Adrenal gland (tissue), 12 donors: ENCODE results near the gene SH2D5. TPM values are rescaled to one million over a fixed set of nuclear protein-coding genes. Genes with fewer than 3 reads are reported as not detected.
A peak's percentile ranks its signal among the peaks of the same experiment; 100 is the strongest.

Experiments used
- DNase-seq, 7 donors: peaks; one replicate each; pipeline ENCODE4 v3.0.0-alpha.2; 2019 to 2020
- H3K27ac ChIP-seq, 5 donors: fragments of 200-600 bp; sonication (generic) in 4 of 5; 1 replicate in 3 of 5; 2 replicates in 2 of 5; pipeline versions ENCODE4 v1.5.1 to v1.8.0; 2016 to 2020; ENCODE audit warnings: mild to moderate bottlenecking in 1 of 5
- H3K27me3 ChIP-seq: fragments of 200-600 bp; 2 replicates; pipeline ENCODE4 v1.8.0; 2021
- H3K36me3 ChIP-seq, 2 donors: fragments of 200-600 bp; replicated peaks in 1 of 2; 1 replicate in 1 of 2; 2 replicates in 1 of 2; pipeline versions ENCODE4 v1.5.1 to v1.8.0; 2018 to 2022
- H3K4me1 ChIP-seq, 2 donors: fragments of 200-600 bp; replicated peaks in 1 of 2; 1 replicate in 1 of 2; 2 replicates in 1 of 2; pipeline versions ENCODE4 v1.5.1 to v1.8.0; 2018 to 2021
- H3K4me3 ChIP-seq, 4 donors: fragments of 200-600 bp; sonication (generic) in 3 of 4; one replicate each; pipeline ENCODE4 v1.5.1; 2016 to 2018
- H3K9me3 ChIP-seq, 3 donors: fragments of 200-600 bp; sonication (generic) in 1 of 3; replicated peaks in 1 of 3; 1 replicate in 2 of 3; 2 replicates in 1 of 3; pipeline versions ENCODE4 v1.5.1 to v1.8.0; 2016 to 2021
- POLR2A ChIP-seq, 2 donors: fragments of 450-650 bp; IDR thresholded peaks; one replicate each; pipeline ENCODE4 v1.6.1; 2017; ENCODE audit warnings: antibody characterized with exemption in 2 of 2, mild to moderate bottlenecking in 2 of 2, moderate library complexity in 1 of 2
- WGBS, 4 donors: extraction: QIAGEN DNeasy Blood & Tissue Kit in 2 of 4; methylation state at CpG; one replicate each; pipeline versions ENCODE4 v1.1.5 to v1.1.7; 2013 to 2017; 5-methylcytosine and 5-hydroxymethylcytosine counted together
- intact Hi-C, 2 donors: fragments of 100-400 bp; cut with DNase I; formaldehyde crosslinking; loops; one replicate each; pipeline versions ENCODE4 v1.14.1 to v1.15.0; 2022 to 2023
- polyA plus RNA-seq, 3 donors: library from polyadenylated mRNA; stranded (reverse); fragments of 200-250 nt in 2 of 3; fragments of 350-450 nt in 1 of 3; fragmentation: Illumina TruSeq in 1 of 3; extraction: RNeasy Lipid Tissue Mini Kit (QIAGEN cat#74804) in 1 of 3; gene quantifications; one replicate each; pipeline ENCODE4 v1.2.3, GENCODE V29; 2013 to 2014
- total RNA-seq, 9 donors: library from RNA; depleted of rRNA in 4 of 9; stranded (reverse); fragments of >200 nt in 4 of 9; fragments of 120-200 nt in 1 of 9; fragmentation: NEBNext Ultra II Directional in 1 of 9; extraction: Animal tissue kit (Norgen Biotek cat#: 25700) in 1 of 9; gene quantifications; one replicate each; pipeline versions ENCODE4 v1.1.0 to v1.2.4, GENCODE V29; 2013 to 2023
- TF ChIP-seq, protein P1 (sequence below), 6 experiments: fragments of 450-650 bp in 4 of 6; fragments of 200-600 bp in 2 of 6; sonication (generic) in 1 of 6; IDR thresholded peaks; 1 replicate in 5 of 6; 2 replicates in 1 of 6; pipeline versions ENCODE4 v1.5.1 to v1.8.0; 2016 to 2021; ENCODE audit warnings: antibody characterized with exemption in 6 of 6, mild to moderate bottlenecking in 2 of 6, moderate library complexity in 1 of 6
- donor health status: healthy with polysubstance abuse.
- donor health status: Bipolar disorder and iron deficiency.
- donor health status: DM: yes; HTN: yes; CAD: no.
- donor health status: DM: no; HTN: no; CAD: no.
- donor health status: DM: no; HTN: no; CAD: no.
- donor health status: DM: yes; HTN: yes; CAD: no.

The SH2D5 gene
- total and polyA plus RNA-seq, 12 donors = 0.06 to 1.9 (median 0.43) TPM; not detected in 3

DNA sequence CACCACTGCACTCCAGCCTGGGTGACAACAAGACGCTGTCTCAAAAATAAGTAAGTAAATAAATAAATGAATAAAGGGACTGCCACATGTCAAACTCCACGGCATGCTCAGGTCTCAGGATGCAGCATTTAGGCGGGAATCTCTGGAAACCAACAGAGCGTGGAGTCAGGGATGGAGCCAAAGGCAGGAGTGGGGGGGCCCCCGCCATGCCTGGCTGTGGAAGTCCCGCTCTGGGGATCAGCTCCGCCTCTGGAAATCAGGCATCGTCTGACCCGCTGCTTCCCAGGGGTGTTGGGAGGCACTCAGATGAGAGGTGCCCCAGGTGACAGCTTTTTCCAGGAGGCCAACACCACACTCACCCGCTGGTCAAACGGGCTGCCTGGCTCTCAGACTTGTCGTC lies 34.9 kb downstream of the SH2D5 start:
- H3K4me1 ChIP-seq = peaks cover 0 to 5% of the 10 kb centered on the region in 2 donors
- WGBS, 4 donors = 86 to 91% (median 87%) methylated on average over 7 to 12 of the region's 12 CpGs
- no peak for TF ChIP-seq POLR2A (IDR thresholded peaks at IDR 0.05)
- TF ChIP-seq, protein P1, sequence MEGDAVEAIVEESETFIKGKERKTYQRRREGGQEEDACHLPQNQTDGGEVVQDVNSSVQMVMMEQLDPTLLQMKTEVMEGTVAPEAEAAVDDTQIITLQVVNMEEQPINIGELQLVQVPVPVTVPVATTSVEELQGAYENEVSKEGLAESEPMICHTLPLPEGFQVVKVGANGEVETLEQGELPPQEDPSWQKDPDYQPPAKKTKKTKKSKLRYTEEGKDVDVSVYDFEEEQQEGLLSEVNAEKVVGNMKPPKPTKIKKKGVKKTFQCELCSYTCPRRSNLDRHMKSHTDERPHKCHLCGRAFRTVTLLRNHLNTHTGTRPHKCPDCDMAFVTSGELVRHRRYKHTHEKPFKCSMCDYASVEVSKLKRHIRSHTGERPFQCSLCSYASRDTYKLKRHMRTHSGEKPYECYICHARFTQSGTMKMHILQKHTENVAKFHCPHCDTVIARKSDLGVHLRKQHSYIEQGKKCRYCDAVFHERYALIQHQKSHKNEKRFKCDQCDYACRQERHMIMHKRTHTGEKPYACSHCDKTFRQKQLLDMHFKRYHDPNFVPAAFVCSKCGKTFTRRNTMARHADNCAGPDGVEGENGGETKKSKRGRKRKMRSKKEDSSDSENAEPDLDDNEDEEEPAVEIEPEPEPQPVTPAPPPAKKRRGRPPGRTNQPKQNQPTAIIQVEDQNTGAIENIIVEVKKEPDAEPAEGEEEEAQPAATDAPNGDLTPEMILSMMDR (IDR thresholded peaks at IDR 0.05) = no peak
- no peaks in the 10 kb centered on the region for H3K27me3 ChIP-seq
- intact Hi-C loops = loop anchor here (5.0 kb wide), 1 partner anchor 495 kb away; no protein-coding TSS in a partner anchor
- no peak for DNase-seq
- no peak overlapping the region for H3K27ac ChIP-seq
- H3K4me3 ChIP-seq = no peak overlapping the region
- H3K36me3 ChIP-seq = no peaks in the 10 kb centered on the region
- H3K9me3 ChIP-seq = no peaks in the 10 kb centered on the region

DNA sequence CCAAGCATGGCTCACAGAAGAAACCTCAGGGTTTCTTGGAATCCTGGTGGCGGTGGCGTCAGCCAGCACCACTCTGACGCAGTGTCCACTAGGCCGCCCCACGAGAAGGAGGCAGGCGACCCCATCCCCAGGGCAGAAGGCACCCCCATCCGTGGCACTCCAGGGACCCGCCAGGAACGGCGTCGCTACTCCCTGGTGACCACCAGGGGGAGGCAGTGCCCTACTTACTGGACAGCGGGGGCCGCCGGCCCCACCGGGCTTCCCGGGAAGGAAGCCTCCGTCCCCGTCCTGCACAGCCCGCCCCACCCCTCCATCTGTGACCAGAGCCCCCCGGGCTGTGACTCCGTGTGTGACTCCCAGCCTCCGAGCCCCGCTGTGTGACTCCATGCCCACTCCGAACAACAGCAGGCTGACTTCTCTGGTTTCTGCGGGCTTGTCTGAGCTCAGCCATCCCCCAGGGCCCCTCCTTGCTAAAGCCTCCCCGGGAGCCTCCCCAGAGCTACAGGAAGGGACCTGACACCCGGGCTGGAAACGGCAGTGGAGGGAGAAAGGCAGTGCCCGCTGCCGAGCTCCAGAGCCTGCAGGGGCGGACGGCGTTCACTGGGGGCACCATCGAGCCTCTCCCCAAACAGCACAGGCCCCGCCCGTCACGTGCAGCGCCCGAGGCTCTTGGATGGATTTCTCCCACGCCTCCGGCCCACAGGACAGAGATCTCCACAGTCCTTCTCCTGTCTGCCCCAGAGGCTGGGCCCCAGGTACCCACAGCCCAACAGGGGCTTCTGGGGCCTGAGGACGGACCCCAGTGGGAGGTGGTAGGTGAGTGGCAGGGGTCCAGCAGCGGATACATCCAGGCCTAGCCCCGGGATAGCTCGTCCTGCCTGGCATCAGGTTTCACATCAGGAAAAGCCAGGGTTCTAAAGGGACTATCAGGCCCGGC lies 35.8 kb downstream of the SH2D5 start:
- no peak for TF ChIP-seq POLR2A (IDR thresholded peaks at IDR 0.05)
- TF ChIP-seq, protein P1 (IDR thresholded peaks at IDR 0.05) = peak; percentile 79 to 99 (median 89)

DNA sequence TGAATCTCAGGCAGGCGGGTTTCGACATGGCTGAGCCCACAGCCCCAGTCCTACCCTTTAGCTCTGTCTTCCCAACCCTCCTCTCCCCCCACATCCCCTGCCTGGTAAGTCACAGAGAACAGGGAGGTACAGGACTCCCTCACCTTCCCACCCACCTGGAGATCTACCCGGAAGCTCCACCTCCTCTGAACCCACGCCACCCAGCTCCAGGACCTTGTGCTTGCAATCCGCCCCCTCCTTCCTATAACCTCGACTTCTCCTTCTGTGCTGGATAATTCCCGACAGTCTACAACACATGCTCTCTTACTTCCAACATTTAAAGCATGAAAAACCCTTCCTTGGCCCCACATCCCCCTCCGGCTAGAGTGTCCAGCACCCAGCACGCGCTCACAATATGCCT lies 37.0 kb downstream of the SH2D5 start:
- no peaks in the 10 kb centered on the region for H3K9me3 ChIP-seq
- TF ChIP-seq, protein P1 (IDR thresholded peaks at IDR 0.05) = no peak
- no peak for TF ChIP-seq POLR2A (IDR thresholded peaks at IDR 0.05)
- no peak overlapping the region for H3K27ac ChIP-seq
- H3K4me1 ChIP-seq = peaks cover 0 to 5% of the 10 kb centered on the region in 2 donors
- H3K36me3 ChIP-seq = no peaks in the 10 kb centered on the region
- H3K4me3 ChIP-seq = no peak overlapping the region
- intact Hi-C loops = loop anchor here (5.0 kb wide), 1 partner anchor 497 kb away; no protein-coding TSS in a partner anchor
- WGBS, 4 donors = 77 to 83% (median 79%) methylated on average over 10 of the region's 10 CpGs
- DNase-seq = no peak
- no peaks in the 10 kb centered on the region for H3K27me3 ChIP-seq

More for the DNA sequence above, 35.8 kb downstream of the SH2D5 start:
- DNase-seq = peak; percentile 81 to 92 (median 89)
- intact Hi-C loops = loop anchor here (5.0 kb wide), 1 partner anchor 496 kb away; no protein-coding TSS in a partner anchor
- peak overlapping the region; percentile 4 to 69 (median 48) for H3K4me3 ChIP-seq
- 1 to 13% (median 3%) methylated on average over 9 to 46 of the region's 46 CpGs for whole genome bisulfite sequencing, 4 donors
- peak overlapping the region in 4 of 5 donors; percentile 55 to 83 (median 70) for H3K27ac ChIP-seq
- no peaks in the 10 kb centered on the region for H3K27me3 ChIP-seq
- no peaks in the 10 kb centered on the region for H3K9me3 ChIP-seq
- H3K36me3 ChIP-seq = no peaks in the 10 kb centered on the region
- peaks cover 0 to 5% of the 10 kb centered on the region in 2 donors for H3K4me1 ChIP-seq

DNA sequence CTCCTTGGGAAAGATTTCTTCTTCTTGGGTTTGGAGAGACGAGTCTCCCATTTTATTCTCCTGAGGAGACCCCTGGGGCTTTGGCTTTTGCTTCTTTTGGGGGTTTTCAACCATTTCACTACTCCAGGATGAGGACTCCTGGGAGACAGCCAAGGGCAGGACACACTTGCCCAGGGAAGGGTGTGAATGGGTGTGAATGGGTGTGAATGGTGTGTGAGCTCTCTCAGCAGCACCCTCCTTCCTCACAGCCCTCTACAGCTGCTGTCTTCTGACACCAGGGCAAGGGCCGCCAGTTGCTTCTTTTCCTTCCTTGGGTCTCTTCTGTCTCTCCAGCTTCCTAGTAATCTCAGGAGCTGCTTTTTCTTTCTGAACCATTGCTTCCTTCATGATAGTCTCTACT lies 38.9 kb downstream of the SH2D5 start:
- no peak overlapping the region for H3K4me3 ChIP-seq
- no peaks in the 10 kb centered on the region for H3K9me3 ChIP-seq
- WGBS, 4 donors = 78 to 90% (median 83%) methylated on average over 2 of the region's 2 CpGs
- no peak overlapping the region for H3K27ac ChIP-seq
- TF ChIP-seq, protein P1 (IDR thresholded peaks at IDR 0.05) = no peak
- no peak for TF ChIP-seq POLR2A (IDR thresholded peaks at IDR 0.05)
- no peak for DNase-seq
- no peaks in the 10 kb centered on the region for H3K36me3 ChIP-seq
- peaks cover 0 to 5% of the 10 kb centered on the region in 2 donors for H3K4me1 ChIP-seq
- intact Hi-C loops = no loop called here
- H3K27me3 ChIP-seq = no peaks in the 10 kb centered on the region
